H9 (cell line): ENCODE measurements around the gene ENOX2. TPM values are rescaled to one million over a fixed set of nuclear protein-coding genes. Genes with fewer than 3 reads are reported as not detected.

ENCODE experiments used
- DNase-seq: peaks from one replicate; pipeline ENCODE4 v3.0.0-alpha.2; 2017
- H2AFZ ChIP-seq: one replicate; pipeline ENCODE4 v1.6.1; 2013; ENCODE audit warnings: mild to moderate bottlenecking, low read length, control low read depth, moderate library complexity
- H2AK5ac ChIP-seq: 2 replicates; pipeline ENCODE4 v1.6.1; 2013; ENCODE audit warnings: low read length, control low read depth, mixed read lengths; ENCODE audit not compliant: insufficient read length
- H2BK120ac ChIP-seq: one replicate; pipeline ENCODE4 v1.6.1; 2013; ENCODE audit warnings: low read depth, mild to moderate bottlenecking, low read length, control low read depth, inconsistent platforms; ENCODE audit not compliant: poor library complexity, severe bottlenecking
- H2BK12ac ChIP-seq: 2 replicates; pipeline ENCODE4 v1.6.1; 2013; ENCODE audit warnings: low read length, control low read depth, mixed read lengths, low read depth; ENCODE audit not compliant: insufficient read length
- H2BK15ac ChIP-seq: 2 replicates; pipeline ENCODE4 v1.6.1; 2013; ENCODE audit warnings: low read depth, low read length, control low read depth
- H2BK20ac ChIP-seq: one replicate; pipeline ENCODE4 v1.6.1; 2013; ENCODE audit warnings: low read depth, mild to moderate bottlenecking, low read length, control low read depth, inconsistent platforms; ENCODE audit not compliant: poor library complexity, severe bottlenecking
- H2BK5ac ChIP-seq: 2 replicates; pipeline ENCODE4 v1.6.1; 2013; ENCODE audit warnings: low read length, control low read depth, mixed read lengths; ENCODE audit not compliant: insufficient read length
- H3K14ac ChIP-seq: 2 replicates; pipeline ENCODE4 v1.6.1; 2013; ENCODE audit warnings: low read length, control low read depth; ENCODE audit not compliant: insufficient read depth
- H3K18ac ChIP-seq: 2 replicates; pipeline ENCODE4 v1.6.1; 2013; ENCODE audit warnings: low read depth, mild to moderate bottlenecking, mixed read lengths, low read length, control low read depth; ENCODE audit not compliant: insufficient read length
- H3K23ac ChIP-seq: 2 replicates; pipeline ENCODE4 v1.6.1; 2013; ENCODE audit warnings: low read length, control low read depth, mixed read lengths, low read depth; ENCODE audit not compliant: insufficient read length
- H3K23me2 ChIP-seq: 2 replicates; pipeline ENCODE4 v1.6.1; 2013; ENCODE audit warnings: low read depth, mild to moderate bottlenecking, mixed read lengths, low read length, control low read depth; ENCODE audit not compliant: insufficient read length, poor library complexity, severe bottlenecking
- H3K27ac ChIP-seq: 2 replicates; pipeline ENCODE4 v1.5.1; 2013; ENCODE audit warnings: low read length, control low read depth, mixed read lengths, low read depth; ENCODE audit not compliant: insufficient read length
- H3K27me3 ChIP-seq: 2 replicates; pipeline ENCODE4 v1.6.1; 2013; ENCODE audit warnings: low read length, control low read depth, inconsistent platforms; ENCODE audit not compliant: insufficient read depth
- H3K4ac ChIP-seq: 2 replicates; pipeline ENCODE4 v1.6.1; 2013; ENCODE audit warnings: low read depth, mild to moderate bottlenecking, control low read depth, inconsistent platforms, low read length, moderate library complexity
- H3K4me1 ChIP-seq: 2 replicates; pipeline ENCODE4 v1.6.1; 2013; ENCODE audit warnings: low read length, control low read depth, inconsistent platforms; ENCODE audit not compliant: insufficient read depth
- H3K4me2 ChIP-seq: 2 replicates; pipeline ENCODE4 v1.6.1; 2013; ENCODE audit warnings: low read length, control low read depth, mixed read lengths; ENCODE audit not compliant: insufficient read length, insufficient read depth
- H3K56ac ChIP-seq: 2 replicates; pipeline ENCODE4 v1.6.1; 2013; ENCODE audit warnings: low read depth, mild to moderate bottlenecking, mixed read lengths, low read length, control low read depth; ENCODE audit not compliant: insufficient read length
- H3K79me1 ChIP-seq: 2 replicates; pipeline ENCODE4 v1.6.1; 2013; ENCODE audit warnings: low read depth, mild to moderate bottlenecking, moderate library complexity, low read length, control low read depth, inconsistent platforms; ENCODE audit not compliant: insufficient read depth, poor library complexity, severe bottlenecking
- H3K79me2 ChIP-seq: 2 replicates; pipeline ENCODE4 v1.6.1; 2013; ENCODE audit warnings: low read length, control low read depth, inconsistent platforms; ENCODE audit not compliant: insufficient read depth
- H3K9ac ChIP-seq: 2 replicates; pipeline ENCODE4 v1.6.1; 2013; ENCODE audit warnings: low read length, control low read depth, mixed read lengths; ENCODE audit not compliant: insufficient read length; ENCODE audit errors: extremely low read depth
- H3K9me3 ChIP-seq: one replicate; pipeline ENCODE4 v1.6.1; 2013; ENCODE audit warnings: low read depth, low read length, inconsistent platforms; ENCODE audit not compliant: control insufficient read depth
- H3T11ph ChIP-seq: one replicate; pipeline ENCODE4 v1.6.1; 2013; ENCODE audit warnings: mild to moderate bottlenecking, low read length, control low read depth, inconsistent platforms
- H4K20me1 ChIP-seq: one replicate; pipeline ENCODE4 v1.6.1; 2013; ENCODE audit not compliant: control insufficient read depth, insufficient read length, insufficient read depth
- H4K5ac ChIP-seq: 2 replicates; pipeline ENCODE4 v1.6.1; 2013; ENCODE audit warnings: low read depth, mild to moderate bottlenecking, mixed read lengths, low read length, control low read depth; ENCODE audit not compliant: insufficient read length
- H4K8ac ChIP-seq: replicated peaks from 2 replicates; pipeline ENCODE4 v1.6.1; 2013; ENCODE audit warnings: low read length, control low read depth, mixed read lengths, low read depth; ENCODE audit not compliant: insufficient read length
- H4K91ac ChIP-seq: 2 replicates; pipeline ENCODE4 v1.6.1; 2013; ENCODE audit warnings: low read depth, mild to moderate bottlenecking, moderate library complexity, mixed read lengths, low read length, control low read depth; ENCODE audit not compliant: insufficient read length
- H3K27ac Mint-ChIP-seq, 3 experiments: 2 replicates in 2 of 3; 3 replicates in 1 of 3; pipeline ENCODE4 v1.8.0; 2020 to 2021; ENCODE audit warnings: mixed read lengths in 3 of 3, mild to moderate bottlenecking in 1 of 3, moderate library complexity in 1 of 3
- H3K27me3 Mint-ChIP-seq: 2 replicates; pipeline ENCODE4 v1.8.0; 2021; ENCODE audit warnings: low read depth, mild to moderate bottlenecking, moderate library complexity, mixed read lengths
- H3K36me3 Mint-ChIP-seq, 3 experiments: 2 replicates in 2 of 3; 3 replicates in 1 of 3; pipeline ENCODE4 v1.8.0; 2020 to 2021; ENCODE audit warnings: low read depth in 3 of 3, mixed read lengths in 3 of 3; ENCODE audit not compliant: insufficient read depth in 1 of 3
- H3K4me1 Mint-ChIP-seq, 2 experiments: 2 replicates each; pipeline ENCODE4 v1.8.0; 2020; ENCODE audit warnings: mixed read lengths in 2 of 2
- H3K4me3 Mint-ChIP-seq, 2 experiments: 2 replicates in 1 of 2; 3 replicates in 1 of 2; pipeline ENCODE4 v1.8.0; 2020 to 2021; ENCODE audit warnings: mild to moderate bottlenecking in 2 of 2, mixed read lengths in 2 of 2, moderate library complexity in 1 of 2
- H3K9me3 Mint-ChIP-seq, 2 experiments: 2 replicates in 1 of 2; 3 replicates in 1 of 2; pipeline ENCODE4 v1.8.0; 2020; ENCODE audit warnings: mild to moderate bottlenecking in 2 of 2, mixed read lengths in 2 of 2, moderate library complexity in 1 of 2
- CTCF ChIP-seq: fragments of 200-600 bp; sonication (generic); conservative IDR thresholded peaks from 3 replicates; pipeline ENCODE4 v1.8.0; 2021; ENCODE audit warnings: antibody characterized with exemption, mild to moderate bottlenecking
- WGBS: extraction: QIAGEN DNeasy Blood & Tissue Kit; methylation state at CpG from one replicate; pipeline ENCODE4 v1.1.7; 2013; ENCODE audit warnings: missing lambda C conversion rate, low lambda C conversion rate, mixed read lengths; ENCODE audit not compliant: insufficient read length; ENCODE audit errors: extremely low coverage; 5-methylcytosine and 5-hydroxymethylcytosine counted together
- total RNA-seq: library from RNA; stranded (reverse); gene quantifications from 2 replicates; pipeline ENCODE4 v1.2.1, GENCODE V29; 2021

ENOX2 gene
- total RNA-seq, 1 experiment from 2014 or later = 17.7 TPM

- H2BK15ac ChIP-seq = no peak overlapping the region
- H3T11ph ChIP-seq = no peak overlapping the region
- no peak overlapping the region for H2BK5ac ChIP-seq
- H3K79me2 ChIP-seq = no peaks in the 10 kb centered on the region
- Mint-ChIP-seq H3K4me3 (no peak overlapping the region), H3K27ac (no peak overlapping the region), H3K36me3 (no peaks in the 10 kb centered on the region), H3K27me3 (no peaks in the 10 kb centered on the region), H3K9me3 (no peaks in the 10 kb centered on the region; a peak in 1 of 5 replicates), H3K4me1 (peaks cover 10 to 14% of the 10 kb centered on the region in 2 experiments)
- no peak for DNase-seq
- no peaks in the 10 kb centered on the region; the same call in 1 of the 2 replicates for H3K4me1 ChIP-seq
- no peaks in the 10 kb centered on the region for H3K27me3 ChIP-seq
- H3K23me2 ChIP-seq = no peaks in the 10 kb centered on the region
- H4K5ac ChIP-seq = no peak overlapping the region
- H4K8ac ChIP-seq = no peak overlapping the region
- no CpG with 5 or more reads among the region's 5 CpGs for WGBS
- no peaks in the 10 kb centered on the region for H3K79me1 ChIP-seq
- no peak overlapping the region for H3K4ac ChIP-seq
- H3K18ac ChIP-seq = no peak overlapping the region
- H3K9ac ChIP-seq = no peak overlapping the region
- no peak overlapping the region for H2BK120ac ChIP-seq
- H3K9me3 ChIP-seq = no peaks in the 10 kb centered on the region
- H3K4me2 ChIP-seq = no peak overlapping the region
- no peak overlapping the region for H2AFZ ChIP-seq
- no peaks in the 10 kb centered on the region for H4K20me1 ChIP-seq
- H4K91ac ChIP-seq = no peak overlapping the region
- H3K27ac ChIP-seq = no peak overlapping the region
- no peak overlapping the region for H3K14ac ChIP-seq
- H2AK5ac ChIP-seq = no peak overlapping the region
- no peak overlapping the region for H3K56ac ChIP-seq
- no peak overlapping the region for H2BK20ac ChIP-seq
- H2BK12ac ChIP-seq = no peak overlapping the region
- no peak for TF ChIP-seq CTCF
- no peak overlapping the region for H3K23ac ChIP-seq
Observed at GRCh38 chrX:130688360-130688759, 214.6 kb downstream of the ENOX2 start.
